Left renal pelvis (tissue), 4 donors: ENCODE data around the gene EFR3B. TPM values are rescaled to one million over a fixed set of nuclear protein-coding genes. Genes with fewer than 3 reads are reported as not detected.
"Not testable (repeated sequence)": the region's sequence is repeated elsewhere in the genome, so short reads cannot be mapped to it uniquely, and the experiment has no call there.

Source experiments
- DNase-seq, 4 donors: peaks; one replicate each; pipeline ENCODE4 v3.0.0-alpha.2; 2013; ENCODE audit warnings: low read depth in 4 of 4, low spot score in 3 of 4
- polyA plus RNA-seq, 4 donors: library from polyadenylated mRNA; unstranded; fragments of 120-200 nt; gene quantifications; one replicate each; pipeline ENCODE4 v1.2.1, GENCODE V29; 2013; ENCODE audit not compliant: insufficient read length in 4 of 4

The EFR3B gene
- 1 to 10 TPM; 4.7 to 8.2 (median 6.0) TPM for polyA plus RNA-seq

DNA sequence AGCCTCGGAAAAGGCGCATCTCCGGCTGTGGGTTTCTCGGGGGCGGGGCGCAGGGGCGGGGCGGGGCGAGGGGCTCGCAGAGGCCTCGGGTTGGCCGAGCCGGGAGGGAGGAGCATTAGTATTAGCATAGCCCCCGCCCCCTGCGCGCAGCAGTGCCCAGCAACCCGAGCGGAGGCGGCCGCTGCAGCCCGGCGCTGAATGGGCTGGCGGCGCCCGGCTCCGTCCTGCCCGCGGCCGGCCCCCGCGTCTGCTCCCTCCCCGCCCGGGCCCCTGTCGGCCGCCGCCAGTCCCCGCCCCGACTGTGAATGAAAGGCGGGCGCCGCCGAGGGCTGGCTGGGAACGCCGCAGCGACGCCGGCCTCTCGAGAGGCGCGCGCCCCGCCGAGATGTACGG, at the start of gene EFR3B:
EFR3B (plus strand) TSS at position 149 of the 393 bp plus-strand sequence; CDS start at position 386, 237 bp downstream.
- DNase-seq = peak; percentile 77 to 87 (median 82)

DNA sequence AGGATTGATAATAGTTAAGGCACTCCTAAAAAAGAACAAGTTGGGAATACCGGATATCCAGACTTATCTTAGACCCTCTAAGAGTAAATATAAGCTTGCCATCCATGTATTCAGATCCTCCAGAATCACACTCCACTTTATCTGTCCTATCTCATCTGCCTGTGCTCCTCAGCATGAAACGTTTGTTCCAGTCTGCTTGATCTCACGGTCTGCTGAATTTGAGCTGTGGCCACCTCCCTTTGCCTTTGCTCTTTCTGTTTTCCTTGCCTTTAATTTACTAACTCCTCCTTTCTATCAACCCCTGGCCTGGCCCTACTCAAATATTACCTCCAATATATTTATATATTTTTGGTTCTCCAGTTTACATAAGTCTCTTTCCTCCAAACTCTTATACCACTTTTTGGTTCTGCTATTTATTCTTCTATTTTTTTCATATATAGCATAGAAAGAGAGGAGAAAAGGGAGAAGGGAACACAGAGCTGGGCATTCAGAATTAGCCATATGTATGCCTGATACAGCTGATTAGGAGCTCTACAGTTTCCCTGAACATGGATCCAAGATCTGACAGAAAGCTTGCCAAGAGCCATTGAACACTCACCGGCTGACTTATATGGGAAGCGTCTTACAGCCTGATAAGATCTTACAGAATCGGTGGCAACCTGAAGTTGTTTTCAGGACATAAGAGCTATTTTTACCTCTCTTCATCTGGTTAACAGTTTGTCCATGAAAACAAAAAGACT, 48.3 kb upstream of the EFR3B start:
- no peak for DNase-seq

DNA sequence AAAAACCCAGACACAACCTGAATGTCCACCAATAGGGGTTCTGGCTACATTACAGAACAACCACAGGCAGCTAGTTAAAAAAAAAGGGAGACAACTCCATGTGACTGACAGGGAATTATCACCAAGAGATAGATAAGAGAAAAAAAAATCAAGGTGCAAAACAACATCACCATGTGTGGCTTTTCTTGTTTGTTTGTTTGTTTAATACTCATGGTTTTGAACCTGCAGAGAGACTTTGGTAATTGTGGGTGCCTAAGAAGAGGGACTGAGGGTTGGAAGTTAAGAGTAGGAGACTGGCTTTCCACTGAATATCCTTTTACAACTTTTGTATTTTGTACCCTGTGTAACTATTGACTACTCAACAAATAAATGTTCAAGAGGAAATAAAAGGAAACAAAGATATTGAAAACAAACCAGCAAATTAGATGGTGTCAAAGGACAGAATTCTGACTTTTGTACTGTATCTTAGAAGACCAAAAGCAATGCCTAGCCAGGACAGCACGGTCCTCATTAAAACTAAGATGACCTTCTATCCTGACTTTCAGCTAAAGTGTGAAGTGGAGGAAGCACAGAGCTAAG, 47.6 kb upstream of the EFR3B start:
- no peak for DNase-seq

DNA sequence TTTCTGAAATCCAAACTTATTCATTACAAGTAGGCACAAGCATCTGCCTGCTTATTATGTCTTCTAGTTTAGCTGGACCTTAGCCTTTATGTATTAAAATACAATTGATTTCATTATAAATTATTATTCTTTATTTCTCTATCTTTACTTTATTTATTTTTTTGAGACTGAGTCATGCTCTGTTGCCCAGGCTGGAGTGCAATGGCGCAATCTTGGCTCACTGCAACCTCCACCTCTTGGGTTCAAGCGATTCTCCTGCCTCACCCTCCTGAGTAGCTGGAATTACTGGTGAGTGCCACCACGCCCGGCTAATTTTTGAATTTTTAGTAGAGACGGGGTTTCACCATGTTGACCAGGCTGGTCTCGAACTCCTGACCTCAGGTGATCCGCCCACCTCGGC, 42.8 kb upstream of the EFR3B start:
- not testable (repeated sequence) for DNase-seq

DNA sequence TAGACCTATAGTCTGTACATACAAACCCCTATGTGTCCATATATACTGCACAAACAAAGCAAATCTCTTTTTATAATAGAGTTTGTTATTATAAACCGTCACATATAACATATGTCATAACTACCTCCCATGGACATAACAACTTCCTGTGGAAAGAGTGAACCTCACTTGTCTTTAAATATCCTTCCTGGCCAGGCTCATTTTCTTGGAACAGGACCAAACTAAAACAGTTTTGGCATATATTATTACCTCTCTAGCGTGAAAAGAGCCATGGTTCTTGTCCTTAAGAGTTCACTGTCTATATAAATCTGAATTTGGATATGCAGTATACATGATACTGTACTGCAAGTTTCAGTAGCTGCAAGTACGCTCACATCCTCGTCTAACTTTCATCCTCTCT, 41.8 kb upstream of the EFR3B start:
- no peak for DNase-seq

DNA sequence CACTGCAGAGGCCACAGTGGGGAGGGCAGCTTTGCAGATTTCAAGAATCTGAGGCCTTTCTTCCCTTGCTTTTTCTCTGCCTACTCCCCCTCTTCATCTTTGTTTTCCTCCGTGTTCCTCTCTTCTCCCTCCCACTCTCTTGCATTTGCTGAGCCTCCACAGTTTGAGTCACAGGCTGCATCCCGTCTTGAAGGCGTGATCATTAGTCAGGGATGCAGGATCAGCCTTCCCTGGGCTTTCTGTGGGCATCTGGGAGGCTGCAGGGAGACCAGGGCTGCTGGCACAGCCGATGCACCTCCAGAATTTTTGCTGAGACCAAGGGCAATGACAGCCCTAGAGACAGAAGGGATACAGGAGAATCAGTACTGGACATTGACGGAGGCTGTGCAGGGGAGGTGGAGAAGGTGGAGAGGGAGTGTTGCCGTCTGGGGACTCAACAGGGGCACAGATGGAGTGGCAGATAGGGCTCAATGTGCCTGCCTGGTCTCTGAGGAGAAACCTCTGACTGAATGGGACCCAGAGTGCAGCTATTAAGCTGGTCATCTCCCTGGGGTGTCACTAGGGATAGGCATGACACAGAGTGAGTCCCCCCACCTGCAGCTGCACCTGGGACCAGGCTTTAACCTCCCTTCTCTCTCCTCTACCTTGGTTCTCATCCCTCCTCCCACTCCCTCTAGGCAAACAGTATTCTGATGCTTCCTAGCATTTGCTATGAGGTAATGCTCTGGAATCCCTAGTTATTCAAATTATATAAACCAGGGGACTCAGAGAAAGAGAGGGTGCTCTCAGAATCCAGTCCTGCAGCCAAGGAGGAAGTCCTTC, 41.2 kb upstream of the EFR3B start:
- no peak for DNase-seq

GRCh38 chr2:25001325-25001637, 40.6 kb upstream of the EFR3B start:
- DNase-seq = no peak

DNA sequence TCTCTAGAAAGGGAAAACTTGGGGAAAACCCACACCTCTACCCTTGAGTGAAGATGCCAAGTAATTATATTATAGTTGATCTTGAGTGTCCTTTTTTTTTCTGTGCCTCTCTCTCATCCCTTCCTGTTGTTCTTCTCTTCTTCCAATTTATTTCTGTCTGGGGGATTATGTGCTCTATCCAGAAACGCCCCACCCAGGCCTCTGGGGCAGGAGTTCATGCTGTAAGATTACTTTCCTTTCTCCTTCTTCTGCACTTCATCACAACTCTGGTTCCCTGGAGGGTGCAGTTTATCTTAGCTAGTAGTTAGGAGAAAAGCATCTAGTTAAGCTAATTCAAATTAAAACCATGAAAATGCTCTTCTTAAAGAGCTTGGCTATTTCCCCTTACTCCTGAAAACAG, 39.8 kb upstream of the EFR3B start:
- no peak for DNase-seq

DNA sequence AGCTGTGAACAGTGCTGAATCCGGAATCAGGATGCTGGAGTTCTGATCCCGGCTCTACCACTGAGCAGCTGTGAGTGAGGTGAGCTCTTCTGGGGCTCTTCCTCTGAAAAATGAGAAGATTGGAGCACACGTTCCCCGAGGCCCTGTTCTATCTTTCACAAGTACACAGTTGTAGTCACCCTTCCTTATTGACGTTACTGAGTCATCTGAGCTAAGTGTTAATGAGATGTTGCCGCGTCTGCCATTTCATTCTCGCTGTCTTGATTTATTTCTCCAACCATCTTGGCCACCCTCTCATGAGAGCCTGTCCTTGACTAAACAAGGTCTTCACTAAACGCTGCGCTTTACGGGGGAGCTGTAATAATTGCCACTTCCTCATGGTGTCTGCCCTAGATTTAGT, 31.9 kb upstream of the EFR3B start:
- no peak for DNase-seq

DNA sequence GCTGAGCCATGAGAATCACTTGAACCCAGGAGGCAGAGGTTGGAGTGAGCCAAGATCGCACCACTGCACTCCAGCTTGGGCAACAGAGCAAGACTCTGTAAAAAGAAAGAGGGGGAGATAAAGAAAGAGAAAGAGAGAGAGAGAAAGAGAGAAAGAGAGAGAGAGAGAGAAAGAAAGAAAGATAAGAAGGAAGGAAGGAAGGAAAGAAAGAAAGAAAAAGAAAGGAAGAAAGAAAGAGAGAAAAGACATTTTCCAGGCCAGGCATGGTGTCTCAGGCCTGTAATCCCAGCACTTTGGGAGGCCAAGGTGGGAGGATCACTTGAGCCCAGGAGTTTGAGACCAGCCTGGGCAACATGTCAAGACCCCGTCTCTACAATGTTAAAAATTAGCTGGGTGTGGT, 30.5 kb upstream of the EFR3B start:
- not testable (repeated sequence) for DNase-seq

- no peak for DNase-seq
These were observed 27.2 kb upstream of the EFR3B start for GRCh38 chr2:25014631-25015030.

GRCh38 chr2:25018681-25019080, 23.2 kb upstream of the EFR3B start:
- DNase-seq = no peak

- no peak for DNase-seq
These were observed 20.0 kb upstream of the EFR3B start for GRCh38 chr2:25021791-25022362.

DNA sequence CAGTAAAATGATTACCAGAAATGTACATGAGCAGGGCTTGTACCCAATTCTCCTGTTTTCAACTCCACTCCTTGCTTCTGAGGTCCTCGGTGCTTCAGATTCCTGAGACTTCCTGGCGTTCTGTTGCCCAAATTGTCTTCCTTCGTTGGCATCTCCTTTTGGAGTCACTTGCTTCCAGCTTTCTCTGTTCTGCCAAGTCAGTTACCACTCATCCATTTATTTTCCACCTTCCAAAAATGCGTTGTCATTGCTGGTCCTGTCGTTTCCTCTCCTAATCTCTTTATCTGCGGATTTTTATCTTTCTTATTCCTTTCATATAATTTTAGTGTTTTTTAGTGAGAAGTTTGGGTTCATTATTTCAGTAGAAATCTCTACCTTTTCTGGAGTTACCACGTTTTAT, 18.5 kb upstream of the EFR3B start:
- DNase-seq = no peak

GRCh38 chr2:25025229-25026007, 16.5 kb upstream of the EFR3B start:
- DNase-seq = no peak

DNA sequence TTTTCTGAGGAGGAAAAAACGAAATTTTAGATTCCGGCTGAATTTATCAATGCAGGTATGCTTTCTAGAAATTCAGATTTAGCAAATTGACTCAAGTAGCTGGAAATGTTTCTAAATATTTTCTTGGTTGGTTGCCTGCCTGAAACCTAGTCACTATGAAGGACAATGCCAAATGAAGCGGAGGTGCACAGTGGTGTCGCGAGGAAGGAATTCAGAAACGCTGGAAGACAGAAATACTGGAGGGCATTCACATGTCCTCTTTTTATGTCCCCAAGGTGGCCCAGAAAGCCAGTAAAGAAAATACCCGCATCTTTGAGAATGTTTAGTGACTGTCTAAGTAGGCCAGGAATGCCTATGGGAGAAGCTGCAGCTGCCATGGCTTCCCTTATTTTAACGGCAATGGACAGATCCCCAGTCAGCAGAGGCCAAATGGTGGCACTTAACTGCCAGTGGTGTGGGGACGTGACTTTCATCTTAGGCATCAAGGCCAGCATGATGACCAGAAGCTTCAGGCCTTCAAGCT, 15.8 kb upstream of the EFR3B start:
- DNase-seq = no peak

GRCh38 chr2:25029183-25029554, 12.7 kb upstream of the EFR3B start:
- DNase-seq = no peak

- no peak for DNase-seq
These were observed 11.2 kb upstream of the EFR3B start for GRCh38 chr2:25030702-25031101.

DNA sequence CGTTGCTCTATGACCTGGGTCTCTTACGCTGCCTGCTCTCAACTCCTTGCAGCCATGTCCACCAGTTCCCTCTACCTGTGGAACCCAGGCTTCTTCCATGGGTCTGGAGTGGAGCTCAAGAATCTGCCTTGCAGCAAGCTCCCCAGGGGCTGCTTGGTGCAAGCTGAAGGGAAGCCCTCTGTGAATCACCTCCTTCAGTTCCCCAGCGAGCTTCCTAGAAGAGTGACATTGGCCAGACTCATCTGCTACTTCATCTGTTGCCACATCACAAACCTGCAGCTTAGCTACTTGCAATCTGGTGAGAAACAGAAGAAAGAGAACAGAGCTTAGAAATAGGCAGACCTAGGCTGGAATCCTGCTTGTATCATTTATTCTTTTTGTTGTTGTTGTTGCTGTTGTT, 9.8 kb upstream of the EFR3B start:
- no peak for DNase-seq

- DNase-seq = no peak
These were observed 9.0 kb upstream of the EFR3B start for GRCh38 chr2:25032901-25033300.

DNA sequence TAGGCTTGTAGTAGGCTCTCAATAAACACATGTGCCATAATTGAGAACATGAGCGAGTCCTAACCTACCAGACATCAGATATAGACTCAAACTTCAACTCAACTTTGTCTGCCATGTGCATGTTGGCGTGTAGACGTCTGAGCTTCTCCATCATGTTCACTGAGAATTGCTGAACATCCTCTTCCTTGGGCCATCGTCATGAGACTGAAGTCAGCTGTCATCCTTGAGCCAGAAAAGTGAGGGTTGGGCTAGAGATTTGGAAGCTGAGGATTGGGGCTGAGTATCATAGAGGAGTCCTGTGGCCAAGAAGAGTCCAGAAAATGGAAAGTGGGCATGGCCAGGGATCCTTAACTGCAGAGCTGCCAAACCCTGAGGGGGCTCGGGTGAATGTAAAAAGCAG, 7.8 kb upstream of the EFR3B start:
- DNase-seq = no peak
